Breast epithelium (tissue), 3 donors: ENCODE results near the gene CD99L2.

ENCODE experiments used
- POLR2A ChIP-seq: fragments of 450-650 bp; IDR thresholded peaks from one replicate; pipeline ENCODE4 v1.6.1; 2016; ENCODE audit warnings: antibody characterized with exemption, mild to moderate bottlenecking, moderate library complexity
- POLR2AphosphoS5 ChIP-seq, 3 donors: sonication (generic); formaldehyde crosslinking; IDR thresholded peaks; one replicate each; pipeline ENCODE4 v1.6.1; 2017; ENCODE audit warnings: antibody characterized with exemption in 3 of 3
- TF ChIP-seq, protein P1 (sequence below), 3 donors: fragments of 450-650 bp; IDR thresholded peaks; one replicate each; pipeline ENCODE4 v1.5.1; 2016 to 2017; ENCODE audit warnings: antibody characterized with exemption in 3 of 3, mild to moderate bottlenecking in 3 of 3, moderate library complexity in 3 of 3

- TF ChIP-seq POLR2A (no peak), POLR2AphosphoS5 (IDR thresholded peaks at IDR 0.05) (no peak)
- TF ChIP-seq, protein P1, sequence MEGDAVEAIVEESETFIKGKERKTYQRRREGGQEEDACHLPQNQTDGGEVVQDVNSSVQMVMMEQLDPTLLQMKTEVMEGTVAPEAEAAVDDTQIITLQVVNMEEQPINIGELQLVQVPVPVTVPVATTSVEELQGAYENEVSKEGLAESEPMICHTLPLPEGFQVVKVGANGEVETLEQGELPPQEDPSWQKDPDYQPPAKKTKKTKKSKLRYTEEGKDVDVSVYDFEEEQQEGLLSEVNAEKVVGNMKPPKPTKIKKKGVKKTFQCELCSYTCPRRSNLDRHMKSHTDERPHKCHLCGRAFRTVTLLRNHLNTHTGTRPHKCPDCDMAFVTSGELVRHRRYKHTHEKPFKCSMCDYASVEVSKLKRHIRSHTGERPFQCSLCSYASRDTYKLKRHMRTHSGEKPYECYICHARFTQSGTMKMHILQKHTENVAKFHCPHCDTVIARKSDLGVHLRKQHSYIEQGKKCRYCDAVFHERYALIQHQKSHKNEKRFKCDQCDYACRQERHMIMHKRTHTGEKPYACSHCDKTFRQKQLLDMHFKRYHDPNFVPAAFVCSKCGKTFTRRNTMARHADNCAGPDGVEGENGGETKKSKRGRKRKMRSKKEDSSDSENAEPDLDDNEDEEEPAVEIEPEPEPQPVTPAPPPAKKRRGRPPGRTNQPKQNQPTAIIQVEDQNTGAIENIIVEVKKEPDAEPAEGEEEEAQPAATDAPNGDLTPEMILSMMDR (IDR thresholded peaks at IDR 0.05) = no peak
Observed at GRCh38 chrX:150847088-150847487, 51.4 kb downstream of the CD99L2 start.
